Heart left ventricle (tissue), 13 donors: ENCODE results near the gene CEP170.

Experiments used
- POLR2A ChIP-seq, 2 donors: fragments of 450-650 bp; IDR thresholded peaks; one replicate each; pipeline ENCODE4 v1.6.1; 2017; ENCODE audit warnings: antibody characterized with exemption in 2 of 2, mild to moderate bottlenecking in 2 of 2, moderate library complexity in 2 of 2
- TF ChIP-seq, protein P1 (sequence below), 12 donors: fragments of 200-600 bp; sonication (generic) in 4 of 12; IDR thresholded peaks; one replicate each; pipeline versions ENCODE4 v1.5.0 to v1.8.0; 2018 to 2022; ENCODE audit warnings: antibody characterized with exemption in 12 of 12, mild to moderate bottlenecking in 5 of 12
- donor health status: ischemic (EF 13 %, LVEDD 7.1; RV severe dilation, severe dysfunction).
- donor health status: DM: no; HTN: yes; CAD: no.
- donor health status: DM: no; HTN: no; CAD: no.
- donor health status: ischemic (EF 25% LVEDD 6.9; RV normal size, moderate dysfunction).
- donor health status: ischemic (EF 25% LVEDD 5.7; RV mildly dilated, moderate dysfunction).
- donor health status: ischemic (EF 35%, LVEDD 5.7; RV mildly dilated, moderate dysfunction).
- donor health status: nonischemic (EF 11% LVEDD 7.7; RV severe dilation, severe dysfunction).
- donor health status: DM: yes; HTN: yes; CAD: no.
- donor health status: PGD.
- donor health status: ischemic (EF 29% LVEDD 5.4; RV normal size, mild dysfunction).
- donor health status: nonischemic (EF 23%, LVEDD 6.1; RV moderate dilation, normal function).

- TF ChIP-seq, protein P1, sequence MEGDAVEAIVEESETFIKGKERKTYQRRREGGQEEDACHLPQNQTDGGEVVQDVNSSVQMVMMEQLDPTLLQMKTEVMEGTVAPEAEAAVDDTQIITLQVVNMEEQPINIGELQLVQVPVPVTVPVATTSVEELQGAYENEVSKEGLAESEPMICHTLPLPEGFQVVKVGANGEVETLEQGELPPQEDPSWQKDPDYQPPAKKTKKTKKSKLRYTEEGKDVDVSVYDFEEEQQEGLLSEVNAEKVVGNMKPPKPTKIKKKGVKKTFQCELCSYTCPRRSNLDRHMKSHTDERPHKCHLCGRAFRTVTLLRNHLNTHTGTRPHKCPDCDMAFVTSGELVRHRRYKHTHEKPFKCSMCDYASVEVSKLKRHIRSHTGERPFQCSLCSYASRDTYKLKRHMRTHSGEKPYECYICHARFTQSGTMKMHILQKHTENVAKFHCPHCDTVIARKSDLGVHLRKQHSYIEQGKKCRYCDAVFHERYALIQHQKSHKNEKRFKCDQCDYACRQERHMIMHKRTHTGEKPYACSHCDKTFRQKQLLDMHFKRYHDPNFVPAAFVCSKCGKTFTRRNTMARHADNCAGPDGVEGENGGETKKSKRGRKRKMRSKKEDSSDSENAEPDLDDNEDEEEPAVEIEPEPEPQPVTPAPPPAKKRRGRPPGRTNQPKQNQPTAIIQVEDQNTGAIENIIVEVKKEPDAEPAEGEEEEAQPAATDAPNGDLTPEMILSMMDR (IDR thresholded peaks at IDR 0.05), result peak in 1 of 12 donors; percentile 11
- no peak for TF ChIP-seq POLR2A (IDR thresholded peaks at IDR 0.05)
Observed at GRCh38 chr1:243254233-243254926, 701 bp downstream of the CEP170 start.
